Measurements from ENCODE around the gene SOX6. TPM values are rescaled to one million over a fixed set of nuclear protein-coding genes. Genes with fewer than 3 reads are reported as not detected.
"Not testable (repeated sequence)": the region's sequence is repeated elsewhere in the genome, so short reads cannot be mapped to it uniquely, and the experiment has no call there.

Gene SOX6
- 36.1 TPM for total RNA-seq

DNA sequence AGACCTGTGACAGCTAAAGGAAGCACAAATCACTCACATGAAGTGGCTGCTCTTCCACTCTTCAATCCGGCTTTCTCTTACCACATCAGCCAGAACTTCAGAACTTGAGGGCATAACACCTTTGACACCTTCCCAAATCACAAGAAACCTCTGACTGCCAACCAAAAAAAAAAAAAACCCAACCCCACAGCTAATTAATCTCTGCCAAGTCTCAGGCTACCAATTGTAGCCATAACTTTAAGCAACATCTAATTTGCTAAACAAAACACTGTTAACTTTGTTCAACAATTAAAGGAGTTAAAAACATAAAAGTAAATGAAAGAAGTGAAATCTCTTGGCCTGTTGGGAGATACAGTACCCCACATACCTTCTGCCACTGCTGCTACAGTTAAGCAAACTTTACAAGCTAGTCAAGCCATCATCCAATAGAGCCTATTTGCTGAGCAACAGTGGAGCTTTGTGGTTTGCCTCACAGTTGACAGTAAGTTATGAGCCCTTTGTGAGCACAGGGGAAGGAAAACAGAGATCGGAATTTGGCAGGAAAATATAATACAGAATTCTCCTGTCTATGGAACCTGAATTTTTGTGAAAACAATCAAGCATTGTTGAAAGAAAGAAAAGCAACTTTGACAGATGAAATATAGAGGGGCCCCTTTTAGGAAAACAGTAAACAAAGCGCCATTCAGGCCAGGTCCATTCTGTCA lies at the start of gene SOX6:
Gene SOX6 (minus strand): TSS at position 490 of the 704 bp plus-strand sequence. CDS start 15,298 bp downstream, outside the sequence.
- DNase-seq (ENCODE audit: low spot score) = no peak

- no peak for DNase-seq (ENCODE audit: low spot score)
Measured at GRCh38 chr11:16404781-16405285, 48.5 kb upstream of the SOX6 start.

- DNase-seq (ENCODE audit: low spot score) = no peak
Measured at GRCh38 chr11:16403851-16404250, 47.5 kb upstream of the SOX6 start.

DNA sequence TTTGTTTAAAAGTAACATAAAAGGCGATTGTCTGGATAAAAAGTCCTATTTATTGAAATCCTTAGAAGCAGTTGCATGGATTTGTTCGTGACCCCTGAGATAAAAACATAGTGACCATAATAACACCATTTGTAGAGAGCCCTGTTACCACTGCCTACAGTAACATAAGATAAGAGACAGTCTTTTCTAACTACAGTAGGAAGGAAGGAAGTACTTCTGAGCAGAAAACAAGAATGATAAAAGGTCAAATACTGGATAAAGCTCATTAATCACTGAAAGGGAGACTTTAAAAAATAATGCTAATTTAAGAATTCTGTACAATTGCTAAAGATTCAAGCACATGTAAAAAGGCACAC lies 47.1 kb upstream of the SOX6 start:
- no peak for DNase-seq (ENCODE audit: low spot score)

- no peak for DNase-seq (ENCODE audit: low spot score)
Measured at GRCh38 chr11:16402654-16403447, 46.5 kb upstream of the SOX6 start.

GRCh38 chr11:16397390-16397789 lies 41.0 kb upstream of the SOX6 start:
- DNase-seq (ENCODE audit: low spot score) = no peak

DNA sequence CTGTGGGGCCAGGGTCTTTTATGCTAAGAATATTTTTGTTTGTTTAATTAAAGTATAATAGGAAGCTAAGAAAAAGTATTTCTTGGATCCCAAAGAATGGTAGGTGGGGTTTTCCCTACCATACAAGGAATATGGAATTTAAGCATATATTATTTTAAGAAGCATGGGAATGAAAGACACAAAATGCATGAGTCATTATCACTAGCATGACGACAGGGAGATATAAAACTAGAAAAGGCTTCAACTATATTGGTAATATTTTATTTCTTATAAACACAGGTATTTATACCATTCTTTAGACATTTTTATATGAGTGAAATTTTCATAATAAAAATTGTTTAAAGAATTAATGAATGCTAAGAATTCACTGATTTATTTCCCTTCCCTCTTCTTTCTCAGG lies 39.3 kb upstream of the SOX6 start:
- DNase-seq (ENCODE audit: low spot score) = no peak

GRCh38 chr11:16394947-16395346 lies 38.6 kb upstream of the SOX6 start:
- DNase-seq (ENCODE audit: low spot score) = no peak

DNA sequence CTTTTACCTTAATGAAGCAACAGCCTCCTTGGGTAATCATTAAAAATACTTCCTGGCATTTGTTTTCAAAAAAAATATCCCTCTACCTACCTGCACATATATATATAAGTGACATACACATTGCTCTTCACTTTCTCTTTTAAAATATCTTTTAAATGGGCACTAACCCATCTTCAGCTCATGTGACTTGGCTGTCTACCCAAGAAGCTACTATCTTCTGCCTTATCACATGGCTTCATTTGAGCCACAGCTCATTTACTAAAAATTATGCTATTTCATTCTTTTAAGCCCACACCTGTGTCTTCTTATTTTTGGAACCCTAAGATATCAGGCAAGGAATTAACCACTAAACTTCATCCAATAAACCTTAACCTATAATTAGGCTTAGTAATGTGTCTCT lies 37.0 kb upstream of the SOX6 start:
- DNase-seq (ENCODE audit: low spot score) = no peak

GRCh38 chr11:16392616-16393015 lies 36.3 kb upstream of the SOX6 start:
- no peak for DNase-seq (ENCODE audit: low spot score)

- not testable (repeated sequence) for DNase-seq (ENCODE audit: low spot score)
Measured at GRCh38 chr11:16390826-16391225, 34.5 kb upstream of the SOX6 start.

- no peak for DNase-seq (ENCODE audit: low spot score)
Measured at GRCh38 chr11:16385099-16385498, 28.8 kb upstream of the SOX6 start.

DNA sequence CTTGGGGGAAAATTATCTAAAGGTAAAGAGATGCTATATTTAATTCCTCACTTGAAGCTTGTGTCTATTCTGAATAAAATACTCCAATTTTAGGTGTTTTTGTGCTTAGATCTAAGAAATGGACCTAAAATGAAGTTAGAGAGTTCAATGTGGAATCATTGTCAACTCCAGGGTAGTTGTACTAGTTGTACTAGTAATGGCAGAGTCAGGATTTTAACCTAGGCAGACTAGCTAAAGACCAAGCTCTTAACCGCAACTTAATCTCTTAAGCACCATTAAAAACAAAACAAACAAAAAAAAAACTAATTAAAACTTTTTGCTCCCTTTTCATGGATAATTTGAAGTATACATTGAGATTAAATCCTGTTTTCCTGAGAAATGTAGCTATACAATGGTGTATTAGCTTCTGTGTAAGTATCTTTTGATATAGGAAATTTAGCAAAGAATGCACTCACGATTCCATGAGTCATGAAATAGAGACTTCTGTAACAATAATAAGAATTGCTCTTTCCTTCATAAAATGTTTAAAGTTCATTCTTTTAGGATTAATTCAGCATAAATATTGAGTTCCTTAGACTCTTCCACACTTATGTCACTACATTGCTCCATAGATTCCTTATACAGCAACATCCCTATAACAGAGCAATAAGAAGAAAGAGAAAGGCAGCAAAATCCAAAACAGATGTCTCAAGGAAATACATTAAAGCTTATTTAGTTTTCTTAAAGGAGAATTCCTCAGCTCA lies 26.5 kb upstream of the SOX6 start:
- DNase-seq (ENCODE audit: low spot score) = no peak

DNA sequence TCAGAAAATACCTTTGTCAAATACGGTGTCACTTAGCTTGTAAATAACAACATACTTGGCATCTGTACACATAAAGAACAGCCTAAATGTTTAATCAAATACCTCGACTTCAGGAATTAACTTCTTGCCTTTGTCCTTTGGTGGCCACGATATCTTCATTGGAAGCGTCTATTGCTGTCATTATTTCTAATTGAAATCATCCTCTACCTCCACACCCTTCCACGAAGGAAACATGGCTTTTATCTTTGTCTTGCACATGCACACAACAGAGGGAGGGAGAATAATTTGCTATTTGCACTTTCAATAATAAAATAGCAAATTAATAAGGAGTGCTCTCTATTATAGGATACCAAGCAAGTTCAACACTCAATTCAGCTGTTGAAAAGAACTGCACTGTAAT lies 25.8 kb upstream of the SOX6 start:
- no peak for DNase-seq (ENCODE audit: low spot score)

- no peak for DNase-seq (ENCODE audit: low spot score)
Measured at GRCh38 chr11:16380941-16381568, 24.7 kb upstream of the SOX6 start.

GRCh38 chr11:16378906-16379305 lies 22.6 kb upstream of the SOX6 start:
- no peak for DNase-seq (ENCODE audit: low spot score)

DNA sequence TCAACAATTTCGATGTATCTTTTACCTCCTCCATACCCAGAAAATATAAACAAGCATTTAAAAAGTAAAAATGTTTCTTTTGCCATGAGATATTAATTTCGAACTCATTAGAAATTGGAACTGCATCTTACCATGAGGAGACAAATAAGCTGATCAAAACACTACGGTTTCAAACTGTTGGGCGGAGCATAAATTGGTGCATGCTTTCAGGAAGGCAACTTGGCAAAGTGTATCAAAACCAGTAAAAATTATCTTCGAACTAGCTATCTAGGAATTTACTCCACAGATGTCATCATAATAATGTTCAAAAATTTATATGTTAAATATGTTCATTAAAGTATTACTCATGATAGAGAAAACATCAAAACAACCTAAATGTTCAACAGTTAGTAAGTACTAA lies 21.4 kb upstream of the SOX6 start:
- no peak for DNase-seq (ENCODE audit: low spot score)

- DNase-seq (ENCODE audit: low spot score) = not testable (repeated sequence)
Measured at GRCh38 chr11:16375664-16376063, 19.3 kb upstream of the SOX6 start.

DNA sequence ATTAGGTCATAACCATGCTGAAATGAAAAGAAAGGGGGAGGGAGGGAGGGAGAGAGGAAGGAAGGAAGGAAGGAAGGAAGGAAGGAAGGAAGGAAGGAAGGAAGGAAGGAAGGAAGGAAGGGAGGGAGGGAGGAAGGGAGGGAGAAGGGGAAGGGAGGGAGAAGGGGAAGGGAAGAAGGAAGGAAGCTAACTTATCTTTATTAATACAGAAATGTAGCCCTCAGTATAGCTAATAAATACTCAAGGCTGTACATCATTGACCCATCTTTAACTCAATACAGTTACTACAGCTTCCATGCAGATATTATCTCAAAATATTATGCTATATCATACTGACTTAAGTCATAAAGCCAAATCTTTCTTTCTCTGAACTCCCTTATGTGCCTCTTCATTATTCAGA lies 17.4 kb upstream of the SOX6 start:
- no peak for DNase-seq (ENCODE audit: low spot score)

- no peak for DNase-seq (ENCODE audit: low spot score)
Measured at GRCh38 chr11:16372355-16372754, 16.0 kb upstream of the SOX6 start.

GRCh38 chr11:16367252-16367651 lies 10.9 kb upstream of the SOX6 start:
- DNase-seq (ENCODE audit: low spot score) = no peak

Data from mucosa of gallbladder (tissue), 1 donor.